Mesendoderm (in vitro differentiated cells): ENCODE data around the gene SLC22A15.

Experiments used
- DNase-seq: peaks from one replicate; pipeline ENCODE4 v3.0.0; 2013
- H2AK5ac ChIP-seq: 2 replicates; pipeline ENCODE4 v1.6.1; 2013; ENCODE audit warnings: low read length, inconsistent platforms
- H2BK120ac ChIP-seq: 2 replicates; pipeline ENCODE4 v1.6.1; 2013; ENCODE audit warnings: low read depth, mild to moderate bottlenecking, low read length, moderate library complexity, mixed read lengths
- H2BK15ac ChIP-seq: replicated peaks from 2 replicates; pipeline ENCODE4 v1.6.1; 2013; ENCODE audit warnings: low read depth, mild to moderate bottlenecking, moderate library complexity
- H2BK5ac ChIP-seq: 2 replicates; pipeline ENCODE4 v1.6.1; 2013; ENCODE audit warnings: low read length, inconsistent platforms
- H3K18ac ChIP-seq: 2 replicates; pipeline ENCODE4 v1.6.1; 2013; ENCODE audit warnings: mild to moderate bottlenecking, low read length, mixed read lengths
- H3K23ac ChIP-seq: one replicate; pipeline ENCODE4 v1.6.1; 2013; ENCODE audit warnings: low read length
- H3K27ac ChIP-seq: 2 replicates; pipeline ENCODE4 v1.5.1; 2013; ENCODE audit warnings: low read depth, mild to moderate bottlenecking, inconsistent platforms, low read length, moderate library complexity
- H3K27me3 ChIP-seq: 2 replicates; pipeline ENCODE4 v1.6.1; 2013; ENCODE audit warnings: low read length, control low read depth, mild to moderate bottlenecking, inconsistent platforms; ENCODE audit not compliant: insufficient read depth, poor library complexity
- H3K36me3 ChIP-seq: 2 replicates; pipeline ENCODE4 v1.6.1; 2013; ENCODE audit warnings: low read length, inconsistent platforms; ENCODE audit not compliant: control insufficient read depth, insufficient read depth
- H3K4ac ChIP-seq: one replicate; pipeline ENCODE4 v1.6.1; 2013; ENCODE audit warnings: low read depth, mild to moderate bottlenecking, low read length, moderate library complexity
- H3K4me1 ChIP-seq: 2 replicates; pipeline ENCODE4 v1.6.1; 2013; ENCODE audit warnings: low read depth, low read length, inconsistent platforms; ENCODE audit not compliant: control insufficient read depth
- H3K4me2 ChIP-seq: 2 replicates; pipeline ENCODE4 v1.6.1; 2013; ENCODE audit warnings: low read length
- H3K4me3 ChIP-seq: 2 replicates; pipeline ENCODE4 v1.5.1; 2013; ENCODE audit warnings: mild to moderate bottlenecking, low read length
- H3K56ac ChIP-seq: one replicate; pipeline ENCODE4 v1.6.1; 2013; ENCODE audit warnings: low read length
- H3K79me1 ChIP-seq: 2 replicates; pipeline ENCODE4 v1.6.1; 2013; ENCODE audit warnings: low read length, inconsistent platforms
- H3K79me2 ChIP-seq: 2 replicates; pipeline ENCODE4 v1.6.1; 2013; ENCODE audit warnings: mild to moderate bottlenecking, low read length; ENCODE audit not compliant: control insufficient read depth, insufficient read depth
- H3K9ac ChIP-seq: 2 replicates; pipeline ENCODE4 v1.6.1; 2013; ENCODE audit warnings: low read length, inconsistent platforms
- H4K5ac ChIP-seq: one replicate; pipeline ENCODE4 v1.6.1; 2013; ENCODE audit warnings: low read length
- H4K8ac ChIP-seq: one replicate; pipeline ENCODE4 v1.6.1; 2013; ENCODE audit warnings: low read depth, mild to moderate bottlenecking, control low read depth, low read length, moderate library complexity
- WGBS: extraction: QIAGEN DNeasy Blood & Tissue Kit; methylation state at CpG from one replicate; pipeline ENCODE4 v1.1.7; 2013; ENCODE audit warnings: low lambda C conversion rate, missing lambda C conversion rate; ENCODE audit not compliant: insufficient coverage; ENCODE audit errors: extremely low coverage; 5-methylcytosine and 5-hydroxymethylcytosine counted together

SLC22A15 gene

GRCh38 chr1:116008656-116009390 is 32.5 kb downstream of the SLC22A15 start:
- no CpG with 5 or more reads among the region's 6 CpGs for WGBS
- no peaks in the 10 kb centered on the region for H3K36me3 ChIP-seq
- no peak overlapping the region for H4K5ac ChIP-seq
- no peak for DNase-seq
- no peaks in the 10 kb centered on the region for H3K4me1 ChIP-seq
- H4K8ac ChIP-seq, result no peak overlapping the region
- no peak overlapping the region for H2AK5ac ChIP-seq
- no peak overlapping the region for H3K4me2 ChIP-seq
- no peak overlapping the region for H3K27ac ChIP-seq
- no peak overlapping the region for H2BK120ac ChIP-seq
- H3K4me3 ChIP-seq, result no peak overlapping the region
- no peaks in the 10 kb centered on the region for H3K27me3 ChIP-seq
- H3K9ac ChIP-seq, result no peak overlapping the region
- no peaks in the 10 kb centered on the region for H3K79me2 ChIP-seq
- H3K56ac ChIP-seq, result no peak overlapping the region
- no peak overlapping the region for H3K18ac ChIP-seq
- H3K4ac ChIP-seq, result no peak overlapping the region
- no peaks in the 10 kb centered on the region for H3K79me1 ChIP-seq
- H3K23ac ChIP-seq, result no peak overlapping the region
- H2BK15ac ChIP-seq, result no peak overlapping the region
- H2BK5ac ChIP-seq, result no peak overlapping the region

GRCh38 chr1:116012716-116013115 is 36.4 kb downstream of the SLC22A15 start:
- Histone ChIP-seq H2BK15ac (no peak overlapping the region), H3K4me1 (no peaks in the 10 kb centered on the region), H3K23ac (no peak overlapping the region)

GRCh38 chr1:116015679-116016078 is 39.4 kb downstream of the SLC22A15 start:
- no peak overlapping the region for H2BK15ac ChIP-seq
- H3K9ac ChIP-seq, result no peak overlapping the region
- H3K27me3 ChIP-seq, result no peaks in the 10 kb centered on the region
- H3K4me3 ChIP-seq, result no peak overlapping the region
- no peaks in the 10 kb centered on the region for H3K79me1 ChIP-seq
- no peaks in the 10 kb centered on the region for H3K79me2 ChIP-seq
- no peak overlapping the region for H4K8ac ChIP-seq
- no peaks in the 10 kb centered on the region for H3K36me3 ChIP-seq
- H2BK5ac ChIP-seq, result no peak overlapping the region
- H3K4me1 ChIP-seq, result no peaks in the 10 kb centered on the region
- H2BK120ac ChIP-seq, result no peak overlapping the region
- H3K4me2 ChIP-seq, result no peak overlapping the region
- no peak overlapping the region for H3K27ac ChIP-seq
- no peak overlapping the region for H3K56ac ChIP-seq
- no peak overlapping the region for H3K23ac ChIP-seq
- WGBS, result no CpG with 5 or more reads among the region's 1 CpG
- H3K4ac ChIP-seq, result no peak overlapping the region
- DNase-seq, result no peak
- H2AK5ac ChIP-seq, result no peak overlapping the region
- no peak overlapping the region for H3K18ac ChIP-seq
- H4K5ac ChIP-seq, result no peak overlapping the region

More at GRCh38 chr1:116012716-116013115, 36.4 kb downstream of the SLC22A15 start:
- H3K56ac ChIP-seq, result no peak overlapping the region
- no CpG with 5 or more reads among the region's 2 CpGs for WGBS
- H3K4me2 ChIP-seq, result no peak overlapping the region
- H3K27ac ChIP-seq, result no peak overlapping the region
- no peaks in the 10 kb centered on the region for H3K79me2 ChIP-seq
- no peak overlapping the region for H3K4ac ChIP-seq
- H3K18ac ChIP-seq, result no peak overlapping the region
- DNase-seq, result no peak
- no peak overlapping the region for H2BK120ac ChIP-seq
- no peak overlapping the region for H4K8ac ChIP-seq
- no peak overlapping the region for H2AK5ac ChIP-seq
- no peak overlapping the region for H4K5ac ChIP-seq
- H3K79me1 ChIP-seq, result no peaks in the 10 kb centered on the region
- no peak overlapping the region for H3K4me3 ChIP-seq
- H3K9ac ChIP-seq, result no peak overlapping the region
- no peaks in the 10 kb centered on the region for H3K36me3 ChIP-seq
- no peaks in the 10 kb centered on the region for H3K27me3 ChIP-seq
- H2BK5ac ChIP-seq, result no peak overlapping the region

- no peak overlapping the region for H2BK15ac ChIP-seq
- no peaks in the 10 kb centered on the region for H3K27me3 ChIP-seq
- no peak overlapping the region for H3K9ac ChIP-seq
- no peak for DNase-seq
- H2AK5ac ChIP-seq, result no peak overlapping the region
- no peaks in the 10 kb centered on the region for H3K79me1 ChIP-seq
- H3K23ac ChIP-seq, result no peak overlapping the region
- no peak overlapping the region for H3K4me3 ChIP-seq
- H3K4me2 ChIP-seq, result no peak overlapping the region
- no peaks in the 10 kb centered on the region for H3K79me2 ChIP-seq
- H3K4me1 ChIP-seq, result no peaks in the 10 kb centered on the region
- H3K36me3 ChIP-seq, result no peaks in the 10 kb centered on the region
- H2BK5ac ChIP-seq, result no peak overlapping the region
- no peak overlapping the region for H3K18ac ChIP-seq
- no peak overlapping the region for H4K5ac ChIP-seq
- no peak overlapping the region for H3K27ac ChIP-seq
- no peak overlapping the region for H2BK120ac ChIP-seq
- H3K4ac ChIP-seq, result no peak overlapping the region
- H3K56ac ChIP-seq, result no peak overlapping the region
- no CpG with 5 or more reads among the region's 5 CpGs for WGBS
- no peak overlapping the region for H4K8ac ChIP-seq
These were observed 41.7 kb downstream of the SLC22A15 start for GRCh38 chr1:116018007-116018406.

GRCh38 chr1:116019653-116020253 is 43.4 kb downstream of the SLC22A15 start:
- H3K4me1 ChIP-seq, result no peaks in the 10 kb centered on the region
- WGBS, result no CpG with 5 or more reads among the region's 4 CpGs
- H4K5ac ChIP-seq, result no peak overlapping the region
- H2BK15ac ChIP-seq, result no peak overlapping the region
- DNase-seq, result no peak
- H3K4ac ChIP-seq, result no peak overlapping the region
- no peak overlapping the region for H3K18ac ChIP-seq
- no peak overlapping the region for H4K8ac ChIP-seq
- H3K56ac ChIP-seq, result no peak overlapping the region
- H3K4me2 ChIP-seq, result no peak overlapping the region
- H3K79me2 ChIP-seq, result no peaks in the 10 kb centered on the region
- no peak overlapping the region for H3K4me3 ChIP-seq
- H2BK5ac ChIP-seq, result no peak overlapping the region
- no peaks in the 10 kb centered on the region for H3K27me3 ChIP-seq
- H3K36me3 ChIP-seq, result no peaks in the 10 kb centered on the region
- H3K79me1 ChIP-seq, result no peaks in the 10 kb centered on the region
- H2AK5ac ChIP-seq, result no peak overlapping the region
- no peak overlapping the region for H3K27ac ChIP-seq
- no peak overlapping the region for H3K9ac ChIP-seq
- H3K23ac ChIP-seq, result no peak overlapping the region
- no peak overlapping the region for H2BK120ac ChIP-seq
